ENCODE measurements around the gene FASTKD3.

FASTKD3 gene

GRCh38 chr5:7834982-7835381 lies 33.8 kb downstream of the FASTKD3 start:
- no peak overlapping the region for H3K4me3 ChIP-seq (ENCODE audit: low read length)
- DNase-seq (ENCODE audit: low read depth), result no peak
- TF ChIP-seq CTCF (conservative IDR thresholded peaks at IDR 0.05; ENCODE audit: low read length), result no peak

DNA sequence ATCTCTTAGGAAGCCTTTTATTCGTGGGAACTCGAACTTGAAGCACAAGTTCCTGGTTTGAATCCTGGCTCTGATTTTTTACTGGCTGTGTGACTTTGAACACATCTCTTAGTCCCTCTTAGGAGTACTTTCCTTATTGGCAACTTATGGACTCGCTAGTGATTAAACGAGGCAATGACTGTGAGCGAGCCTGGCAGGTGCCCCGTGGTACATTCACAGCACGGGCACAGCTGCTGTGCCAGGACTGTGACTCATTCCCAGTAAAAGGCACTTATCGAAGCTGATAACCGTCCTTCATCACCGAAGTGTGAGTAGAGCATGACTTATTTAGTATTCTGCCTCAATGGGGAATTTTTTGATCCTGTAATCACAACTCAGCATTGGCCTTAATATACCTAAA lies 40.6 kb downstream of the FASTKD3 start:
- no peak for DNase-seq (ENCODE audit: low read depth)
- H3K4me3 ChIP-seq (ENCODE audit: low read length), result no peak overlapping the region
- no peak for TF ChIP-seq CTCF (conservative IDR thresholded peaks at IDR 0.05; ENCODE audit: low read length)

DNA sequence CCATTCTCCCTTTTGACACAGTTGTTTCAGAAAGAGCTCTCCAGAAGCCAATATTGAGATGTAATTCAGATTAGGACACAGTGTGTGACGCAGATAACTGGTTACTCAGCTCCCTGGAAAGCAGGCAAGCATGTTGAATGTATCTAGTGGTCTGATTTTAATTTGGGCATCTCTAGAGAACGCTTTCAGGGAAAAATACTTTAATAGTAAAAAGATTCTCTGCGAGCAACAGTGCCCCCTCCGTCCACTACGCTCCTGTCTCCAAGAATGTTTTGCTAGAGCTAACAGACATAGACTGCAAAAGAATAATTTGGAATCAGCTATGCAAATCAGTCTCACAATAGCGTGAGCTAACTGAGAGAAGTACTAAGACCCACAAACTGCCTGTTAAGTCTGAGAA lies 41.2 kb downstream of the FASTKD3 start:
- H3K4me3 ChIP-seq (ENCODE audit: low read length), result no peak overlapping the region
- TF ChIP-seq CTCF (conservative IDR thresholded peaks at IDR 0.05; ENCODE audit: low read length), result peak; percentile 41
- peak; percentile 51 for DNase-seq (ENCODE audit: low read depth)

DNA sequence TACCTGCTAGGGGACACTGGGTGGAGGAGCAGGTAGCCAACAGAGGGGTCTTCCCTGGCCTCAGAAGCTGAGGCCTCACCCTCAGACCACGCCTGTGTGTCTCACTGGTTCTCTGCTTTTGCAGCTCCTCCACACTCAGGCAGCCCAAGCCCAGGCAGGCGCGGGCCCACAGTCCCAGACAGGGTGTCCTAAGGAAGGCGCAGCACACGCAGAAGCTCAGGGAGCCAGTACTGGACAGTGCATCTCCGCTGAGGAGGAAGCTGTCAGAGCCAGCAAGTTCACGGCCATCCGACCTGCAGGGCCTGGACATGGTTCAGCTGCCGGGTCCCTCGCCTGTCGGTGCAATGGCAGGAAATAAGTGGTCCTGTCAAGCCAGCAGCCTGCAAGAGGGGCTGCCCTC lies 43.2 kb downstream of the FASTKD3 start:
- no peak for TF ChIP-seq CTCF (conservative IDR thresholded peaks at IDR 0.05; ENCODE audit: low read length)
- no peak for DNase-seq (ENCODE audit: low read depth)
- H3K4me3 ChIP-seq (ENCODE audit: low read length), result no peak overlapping the region

- H3K4me3 ChIP-seq (ENCODE audit: low read length), result no peak overlapping the region
- no peak for DNase-seq (ENCODE audit: low read depth)
- TF ChIP-seq CTCF (conservative IDR thresholded peaks at IDR 0.05; ENCODE audit: low read length), result no peak
Observed at GRCh38 chr5:7824995-7825394, 43.8 kb downstream of the FASTKD3 start.

DNA sequence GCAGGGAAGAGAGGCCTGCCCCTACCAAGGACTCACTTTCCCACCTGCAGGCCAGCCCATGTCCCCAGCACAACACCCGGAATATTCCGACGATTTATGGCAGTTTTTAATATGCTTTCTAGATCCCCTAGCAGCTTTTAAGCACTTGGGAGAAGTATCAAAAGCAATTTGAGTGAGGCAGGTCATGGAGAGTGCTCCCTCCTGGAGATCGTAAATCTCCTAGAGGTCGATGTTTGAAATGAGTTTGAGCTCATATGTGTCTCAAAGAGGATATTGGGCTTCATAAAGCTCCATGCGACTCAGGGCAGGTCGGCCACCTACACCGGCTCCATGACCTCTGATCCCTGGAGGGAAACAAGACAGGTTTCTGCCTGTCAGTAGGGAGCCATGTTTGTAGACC lies 45.2 kb downstream of the FASTKD3 start:
- TF ChIP-seq CTCF (conservative IDR thresholded peaks at IDR 0.05; ENCODE audit: low read length), result no peak
- DNase-seq (ENCODE audit: low read depth), result no peak
- no peak overlapping the region for H3K4me3 ChIP-seq (ENCODE audit: low read length)

GRCh38 chr5:7822449-7822848 lies 46.4 kb downstream of the FASTKD3 start:
- TF ChIP-seq CTCF (conservative IDR thresholded peaks at IDR 0.05; ENCODE audit: low read length), result no peak
- no peak overlapping the region for H3K4me3 ChIP-seq (ENCODE audit: low read length)
- DNase-seq (ENCODE audit: low read depth), result no peak
